ENCODE results near the gene ABHD16A.

Gene ABHD16A

DNA sequence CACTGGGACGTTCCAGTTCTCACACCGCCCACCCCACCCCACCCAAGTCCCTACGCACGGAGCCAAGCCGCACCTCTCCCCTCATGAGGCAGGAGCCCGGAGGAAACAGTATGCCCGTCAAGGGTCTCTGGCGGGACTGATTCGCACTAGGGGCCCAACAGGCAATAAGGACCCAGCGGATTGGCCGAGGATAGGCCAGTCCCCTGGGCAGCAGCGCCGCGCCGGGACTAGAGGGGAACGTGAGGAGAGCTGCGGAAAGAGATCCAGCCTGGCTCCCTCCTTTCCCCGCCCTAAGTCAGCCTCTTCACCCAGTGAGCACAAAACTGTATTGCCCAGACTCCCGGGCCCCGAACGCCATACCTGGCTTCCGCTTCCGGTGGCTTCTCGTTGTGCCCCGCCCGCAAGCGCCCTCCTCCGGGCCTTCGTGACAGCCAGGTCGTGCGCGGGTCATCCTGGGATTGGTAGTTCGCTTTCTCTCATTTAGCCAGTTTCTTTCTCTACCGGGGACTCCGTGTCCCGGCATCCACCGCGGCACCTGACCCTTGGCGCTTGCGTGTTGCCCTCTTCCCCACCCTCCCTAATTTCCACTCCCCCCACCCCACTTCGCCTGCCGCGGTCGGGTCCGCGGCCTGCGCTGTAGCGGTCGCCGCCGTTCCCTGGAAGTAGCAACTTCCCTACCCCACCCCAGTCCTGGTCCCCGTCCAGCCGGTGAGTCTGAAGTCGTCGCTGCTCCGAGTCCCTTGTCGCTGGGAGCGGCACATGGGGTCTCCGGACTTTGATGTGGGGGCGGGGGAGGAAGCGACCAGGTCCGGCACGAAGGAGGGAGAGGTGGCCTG, 37.4 kb downstream of the ABHD16A start, which contains the start of gene CSNK2B:
CSNK2B (plus strand) TSS at position 580 of the 836 bp plus-strand sequence. CDS start 752 bp downstream, outside the sequence.
- Histone ChIP-seq H3K36me3 (replicated peaks) (peaks cover 50% of the 10 kb centered on the region), H3K27me3 (replicated peaks) (no peaks in the 10 kb centered on the region), H3K27ac (peak within 1 kb of the TSS; percentile 72), H3K4me3 (ENCODE audit: low read depth, low read length) (peak within 1 kb of the TSS; percentile 77)
- peak; percentile 98 for DNase-seq
- in situ Hi-C loops (cut with HindIII; ENCODE audit: low pct_ligation_motif_present, low sequenced_read_pairs) = no loop called here
- no peak for TF ChIP-seq CTCF (IDR thresholded peaks at IDR 0.05; ENCODE audit: low read depth, low read length, missing control alignments)

DNA sequence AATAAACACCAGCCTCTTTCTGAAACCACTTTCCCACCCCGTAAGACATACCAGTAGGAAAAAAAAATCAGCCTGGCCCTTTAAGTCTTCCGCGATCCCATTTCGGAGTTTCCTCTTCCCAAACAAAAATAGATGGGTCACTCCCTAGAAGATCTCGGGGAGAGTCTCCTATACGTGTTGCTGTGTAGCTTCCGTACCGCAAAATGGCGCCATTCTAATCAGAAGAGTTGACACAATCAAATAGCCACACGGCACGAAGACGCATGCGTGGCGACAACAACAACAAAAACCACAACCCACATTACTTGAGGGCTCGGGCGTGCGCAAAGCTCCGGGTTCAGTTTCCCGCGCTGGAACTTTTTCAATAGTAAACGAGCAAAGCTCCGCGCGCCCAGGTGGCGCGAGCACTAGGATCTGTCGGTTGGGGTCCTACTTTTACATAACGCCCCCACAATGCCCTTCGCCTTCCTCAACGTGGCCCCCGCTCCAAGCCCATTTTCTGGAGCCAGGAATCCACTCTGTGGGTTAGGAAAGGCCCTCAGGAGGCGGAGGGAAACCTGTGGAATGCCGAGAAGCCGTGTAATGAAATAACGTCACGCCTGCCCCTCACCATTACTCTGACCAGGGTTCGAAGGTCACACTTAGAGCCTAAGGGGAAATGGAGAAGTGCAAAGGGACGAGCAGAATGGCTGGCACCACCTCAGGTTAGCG, 38.2 kb downstream of the ABHD16A start, which contains the start of gene GPANK1:
GPANK1 (minus strand) TSS at position 208 of the 711 bp plus-strand sequence. CDS start 519 bp downstream, outside the sequence.
- H3K36me3 ChIP-seq (replicated peaks) = peaks cover 43% of the 10 kb centered on the region
- peak within 1 kb of the TSS; percentile 77 for H3K4me3 ChIP-seq (ENCODE audit: low read depth, low read length)
- DNase-seq = peak; percentile 92
- in situ Hi-C loops (cut with HindIII; ENCODE audit: low pct_ligation_motif_present, low sequenced_read_pairs) = no loop called here
- TF ChIP-seq CTCF (IDR thresholded peaks at IDR 0.05; ENCODE audit: low read depth, low read length, missing control alignments) = no peak
- no peaks in the 10 kb centered on the region for H3K27me3 ChIP-seq (replicated peaks)
- H3K27ac ChIP-seq = peak within 1 kb of the TSS; percentile 72

- Histone ChIP-seq H3K36me3 (replicated peaks) (peaks cover 35% of the 10 kb centered on the region), H3K27ac (peak overlapping the region; percentile 72), H3K4me3 (ENCODE audit: low read depth, low read length) (peak overlapping the region; percentile 77), H3K27me3 (replicated peaks) (no peaks in the 10 kb centered on the region)
- in situ Hi-C loops (cut with HindIII; ENCODE audit: low pct_ligation_motif_present, low sequenced_read_pairs) = no loop called here
- peak; percentile 25 for TF ChIP-seq CTCF (IDR thresholded peaks at IDR 0.05; ENCODE audit: low read depth, low read length, missing control alignments)
- DNase-seq = peak; percentile 63
Measured at GRCh38 chr6:31663961-31664789, 38.9 kb downstream of the ABHD16A start.

DNA sequence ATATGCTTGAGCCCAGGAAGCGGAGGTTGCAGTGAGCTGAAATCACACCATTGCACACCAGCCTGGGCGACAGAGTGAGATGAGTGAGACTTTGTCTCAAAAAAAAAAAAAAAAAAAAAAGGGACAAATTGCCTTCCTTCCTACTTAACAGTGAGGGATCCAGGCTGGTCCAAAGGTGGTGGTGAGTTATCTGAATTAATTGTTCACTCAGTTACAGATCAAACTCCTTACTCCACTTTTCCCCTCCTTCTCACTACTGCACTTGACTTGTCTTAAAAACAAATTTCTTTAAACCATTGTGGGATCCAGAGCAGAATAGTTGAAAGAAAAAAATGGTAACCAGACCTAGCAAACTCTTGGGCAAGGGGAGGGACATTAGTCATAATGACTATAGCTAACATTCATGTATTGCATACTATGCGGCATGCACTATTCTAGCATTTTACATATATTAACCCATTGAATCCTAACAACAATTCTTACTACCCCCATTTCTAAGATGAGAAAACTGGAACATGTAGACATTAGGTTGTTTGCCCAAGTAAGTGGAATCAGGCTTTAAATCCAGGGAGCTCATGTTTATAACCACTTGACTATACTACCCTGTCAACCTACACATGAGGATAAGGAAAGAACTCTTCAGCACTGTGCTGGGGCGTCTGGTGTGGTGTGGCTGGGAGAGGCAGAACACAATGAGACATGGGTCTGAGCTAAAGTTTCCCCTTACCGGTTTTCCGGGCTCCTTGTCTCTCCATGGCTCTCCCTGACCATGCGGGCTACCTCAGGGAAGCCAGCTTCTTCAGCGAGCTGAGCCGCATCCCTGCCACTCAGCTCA, 39.8 kb downstream of the ABHD16A start:
- Histone ChIP-seq H3K4me3 (ENCODE audit: low read depth, low read length) (peak overlapping the region; percentile 77), H3K36me3 (replicated peaks) (peaks cover 27% of the 10 kb centered on the region), H3K27me3 (replicated peaks) (no peaks in the 10 kb centered on the region), H3K27ac (peak overlapping the region; percentile 72)
- no peak for DNase-seq
- no peak for TF ChIP-seq CTCF (IDR thresholded peaks at IDR 0.05; ENCODE audit: low read depth, low read length, missing control alignments)
- in situ Hi-C loops (cut with HindIII; ENCODE audit: low pct_ligation_motif_present, low sequenced_read_pairs) = no loop called here
